WTC11 (cell line): ENCODE results near the gene ZNF366.

Experiments
- FOXK1 ChIP-seq: sonication (generic); formaldehyde crosslinking; IDR thresholded peaks from 2 replicates; pipeline ENCODE4 v1.8.0; 2022; ENCODE audit warnings: mild to moderate bottlenecking, moderate library complexity, missing genetic modification reagents
- MXD4 ChIP-seq: fragments of 250-450 bp; sonication (Bioruptor Pico); IDR thresholded peaks from 2 replicates; pipeline ENCODE4 v1.8.0; 2021; ENCODE audit warnings: mild to moderate bottlenecking, moderate library complexity, borderline replicate concordance
- ZNF317 ChIP-seq: sonication (generic); formaldehyde crosslinking; IDR thresholded peaks from 2 replicates; pipeline ENCODE4 v1.8.1; 2023; ENCODE audit warnings: low read depth, mild to moderate bottlenecking, moderate library complexity, missing genetic modification reagents, borderline replicate concordance
- ZNF396 ChIP-seq: fragments of 250-450 bp; sonication (Bioruptor Pico); IDR thresholded peaks from 2 replicates; pipeline ENCODE4 v1.8.0; 2021; ENCODE audit warnings: mild to moderate bottlenecking, moderate library complexity, borderline replicate concordance
- TF ChIP-seq, protein P1 (sequence below): sonication (generic); formaldehyde crosslinking; IDR thresholded peaks from 2 replicates; pipeline ENCODE4 v1.8.0; 2022; ENCODE audit warnings: mild to moderate bottlenecking, missing genetic modification reagents
- TF ChIP-seq, protein P2 (sequence below): sonication (generic); formaldehyde crosslinking; IDR thresholded peaks from 2 replicates; pipeline ENCODE4 v1.8.0; 2023; ENCODE audit warnings: missing genetic modification reagents
- TF ChIP-seq, protein P3 (sequence below): fragments of 200-600 bp; IDR thresholded peaks from 2 replicates; pipeline ENCODE4 v1.8.0; 2022; ENCODE audit warnings: antibody characterized with exemption
- TF ChIP-seq, protein P4 (sequence below): sonication (generic); formaldehyde crosslinking; IDR thresholded peaks from 2 replicates; pipeline ENCODE4 v1.8.0; 2022; ENCODE audit warnings: mild to moderate bottlenecking, missing genetic modification reagents

DNA sequence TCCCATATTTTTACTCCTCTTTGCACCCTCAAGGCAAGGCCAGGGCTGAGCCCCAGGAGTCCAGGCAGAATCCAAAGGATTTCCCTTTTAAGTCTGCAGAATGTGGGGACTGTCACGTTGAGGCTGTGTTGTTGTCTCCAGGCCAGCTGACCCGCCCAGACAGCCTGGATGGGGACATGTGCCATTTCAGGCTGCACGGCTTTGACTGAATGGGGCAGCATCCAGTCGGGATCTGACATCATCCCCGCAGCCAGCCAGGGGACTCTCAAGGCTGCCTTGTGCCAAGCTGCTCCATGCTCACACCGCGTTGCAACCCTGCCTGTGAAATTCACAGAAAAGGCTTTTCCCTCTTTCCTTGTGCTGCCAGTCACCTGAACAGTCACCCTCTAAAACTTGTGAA, 2.2 kb upstream of the ZNF366 start:
- TF ChIP-seq, protein P1, sequence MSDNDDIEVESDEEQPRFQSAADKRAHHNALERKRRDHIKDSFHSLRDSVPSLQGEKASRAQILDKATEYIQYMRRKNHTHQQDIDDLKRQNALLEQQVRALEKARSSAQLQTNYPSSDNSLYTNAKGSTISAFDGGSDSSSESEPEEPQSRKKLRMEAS (CRISPR knock-in tag): no peak
- TF ChIP-seq, protein P2, sequence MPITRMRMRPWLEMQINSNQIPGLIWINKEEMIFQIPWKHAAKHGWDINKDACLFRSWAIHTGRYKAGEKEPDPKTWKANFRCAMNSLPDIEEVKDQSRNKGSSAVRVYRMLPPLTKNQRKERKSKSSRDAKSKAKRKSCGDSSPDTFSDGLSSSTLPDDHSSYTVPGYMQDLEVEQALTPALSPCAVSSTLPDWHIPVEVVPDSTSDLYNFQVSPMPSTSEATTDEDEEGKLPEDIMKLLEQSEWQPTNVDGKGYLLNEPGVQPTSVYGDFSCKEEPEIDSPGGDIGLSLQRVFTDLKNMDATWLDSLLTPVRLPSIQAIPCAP (CRISPR knock-in tag): no peak
- TF ChIP-seq, protein P3, sequence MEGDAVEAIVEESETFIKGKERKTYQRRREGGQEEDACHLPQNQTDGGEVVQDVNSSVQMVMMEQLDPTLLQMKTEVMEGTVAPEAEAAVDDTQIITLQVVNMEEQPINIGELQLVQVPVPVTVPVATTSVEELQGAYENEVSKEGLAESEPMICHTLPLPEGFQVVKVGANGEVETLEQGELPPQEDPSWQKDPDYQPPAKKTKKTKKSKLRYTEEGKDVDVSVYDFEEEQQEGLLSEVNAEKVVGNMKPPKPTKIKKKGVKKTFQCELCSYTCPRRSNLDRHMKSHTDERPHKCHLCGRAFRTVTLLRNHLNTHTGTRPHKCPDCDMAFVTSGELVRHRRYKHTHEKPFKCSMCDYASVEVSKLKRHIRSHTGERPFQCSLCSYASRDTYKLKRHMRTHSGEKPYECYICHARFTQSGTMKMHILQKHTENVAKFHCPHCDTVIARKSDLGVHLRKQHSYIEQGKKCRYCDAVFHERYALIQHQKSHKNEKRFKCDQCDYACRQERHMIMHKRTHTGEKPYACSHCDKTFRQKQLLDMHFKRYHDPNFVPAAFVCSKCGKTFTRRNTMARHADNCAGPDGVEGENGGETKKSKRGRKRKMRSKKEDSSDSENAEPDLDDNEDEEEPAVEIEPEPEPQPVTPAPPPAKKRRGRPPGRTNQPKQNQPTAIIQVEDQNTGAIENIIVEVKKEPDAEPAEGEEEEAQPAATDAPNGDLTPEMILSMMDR: no peak
- no peak for TF ChIP-seq ZNF317 (CRISPR knock-in tag)
- TF ChIP-seq, protein P4, sequence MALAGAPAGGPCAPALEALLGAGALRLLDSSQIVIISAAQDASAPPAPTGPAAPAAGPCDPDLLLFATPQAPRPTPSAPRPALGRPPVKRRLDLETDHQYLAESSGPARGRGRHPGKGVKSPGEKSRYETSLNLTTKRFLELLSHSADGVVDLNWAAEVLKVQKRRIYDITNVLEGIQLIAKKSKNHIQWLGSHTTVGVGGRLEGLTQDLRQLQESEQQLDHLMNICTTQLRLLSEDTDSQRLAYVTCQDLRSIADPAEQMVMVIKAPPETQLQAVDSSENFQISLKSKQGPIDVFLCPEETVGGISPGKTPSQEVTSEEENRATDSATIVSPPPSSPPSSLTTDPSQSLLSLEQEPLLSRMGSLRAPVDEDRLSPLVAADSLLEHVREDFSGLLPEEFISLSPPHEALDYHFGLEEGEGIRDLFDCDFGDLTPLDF (CRISPR knock-in tag): no peak
- no peak for TF ChIP-seq MXD4 (CRISPR knock-in tag)
- TF ChIP-seq ZNF396 (CRISPR knock-in tag): no peak
- no peak for TF ChIP-seq FOXK1 (CRISPR knock-in tag)
